Measurements from ENCODE around the gene KLHL40. TPM values are rescaled to one million over a fixed set of nuclear protein-coding genes. Genes with fewer than 3 reads are reported as not detected.

The KLHL40 gene
- total and polyA plus RNA-seq, 9 of the 15 experiments (the other 6 are each of a cell fraction or from before 2014, with no cell fraction given) = not detected

GRCh38 chr3:42718338-42718737 lies 33.0 kb downstream of the KLHL40 start:
- Histone ChIP-seq H3K9ac (ENCODE audit: insufficient read depth in 1 of 2, low read depth in 2 of 2, low read length in 2 of 2) (no peak overlapping the region), H3K36me3 (ENCODE audit: control insufficient read depth, insufficient read depth, low read length) (no peaks in the 10 kb centered on the region), H3K4me1 (replicated peaks in 1 of 2; ENCODE audit: control insufficient read depth in 2 of 2, insufficient read depth in 2 of 2, low read length in 2 of 2) (no peaks in the 10 kb centered on the region), H3K9me3 (replicated peaks; ENCODE audit: control insufficient read depth, insufficient read depth, low read depth, low read length) (no peaks in the 10 kb centered on the region), H2AFZ (ENCODE audit: low read depth, low read length) (no peak overlapping the region), H3K27ac (ENCODE audit: extremely low read depth, low read depth, low read length) (no peak overlapping the region), H3K79me2 (ENCODE audit: control insufficient read depth, insufficient read depth, low read length) (no peaks in the 10 kb centered on the region), H3K27me3 (ENCODE audit: control insufficient read depth in 2 of 2, insufficient read depth in 2 of 2, low read length in 2 of 2) (peaks cover 19 to 23% of the 10 kb centered on the region in 2 experiments; a peak in 4 of 5 replicates), H3K4me3 (no peak overlapping the region), H3K4me2 (ENCODE audit: insufficient read depth, low read length) (no peak overlapping the region), H3K9me1 (ENCODE audit: control insufficient read depth, insufficient read depth, low read length) (no peaks in the 10 kb centered on the region), H4K20me1 (replicated peaks; ENCODE audit: control insufficient read depth, insufficient read depth, low read length) (no peaks in the 10 kb centered on the region)
- ATAC-seq (no peak), DNase-seq (ENCODE audit: extremely low read depth in 1 of 4, low spot score in 3 of 4) (no peak), FAIRE-seq (no peak)
- no TSS peak for BruUV-seq (replicated peaks)
- ChIA-PET POLR2A (interaction anchor here (0.6 kb wide), 1 partner anchor 214 kb away, joined by 3 read pairs; no protein-coding TSS in a partner anchor), CTCF (ENCODE audit: low intra/inter-chr PET ratio) (no interaction called here)
- intact Hi-C loops (cut with micrococcal nuclease) (no loop called here), in situ Hi-C loops (cut with MboI) (no loop called here)
- TF ChIP-seq ARID4B (CRISPR knock-in tag; IDR thresholded peaks at IDR 0.05) (no peak), XRCC4 (IDR thresholded peaks at IDR 0.05; ENCODE audit: extremely low read depth, insufficient read depth, insufficient read length) (no peak), HMGXB4 (CRISPR knock-in tag; IDR thresholded peaks at IDR 0.05) (no peak), NR2C2 (CRISPR knock-in tag; IDR thresholded peaks at IDR 0.05) (no peak), NR2C2 (tag; IDR thresholded peaks at IDR 0.05) (no peak), KAT2B (IDR thresholded peaks at IDR 0.05; ENCODE audit: low read depth, low read length) (no peak), ZNF398 (CRISPR knock-in tag; IDR thresholded peaks at IDR 0.05) (no peak)
- WGBS (ENCODE audit: insufficient coverage, low coverage, missing lambda C conversion rate) = 0% methylated on average over 5 of the region's 5 CpGs
